Spleen (tissue), 11 donors: Measurements from ENCODE around the gene ITPR1. TPM values are rescaled to one million over a fixed set of nuclear protein-coding genes. Genes with fewer than 3 reads are reported as not detected.

Source experiments
- DNase-seq: peaks from one replicate; pipeline ENCODE4 v3.0.0-alpha.2; 2020
- H3K27ac ChIP-seq, 8 donors: fragments of 200-600 bp; sonication (generic) in 7 of 8; 1 replicate in 4 of 8; 2 replicates in 4 of 8; pipeline versions ENCODE4 v1.5.0 to v1.8.0; 2016 to 2021; ENCODE audit warnings: inconsistent platforms in 4 of 8, mild to moderate bottlenecking in 4 of 8, moderate library complexity in 1 of 8
- H3K27me3 ChIP-seq, 7 donors: fragments of 200-600 bp; sonication (generic) in 6 of 7; replicated peaks in 1 of 7; 1 replicate in 4 of 7; 2 replicates in 3 of 7; pipeline versions ENCODE4 v1.5.0 to v1.8.0; 2016 to 2021; ENCODE audit warnings: inconsistent platforms in 3 of 7, mild to moderate bottlenecking in 1 of 7
- H3K36me3 ChIP-seq, 6 donors: fragments of 200-600 bp; sonication (generic) in 5 of 6; 1 replicate in 4 of 6; 2 replicates in 2 of 6; pipeline versions ENCODE4 v1.5.0 to v1.8.0; 2016 to 2021; ENCODE audit warnings: inconsistent platforms in 2 of 6
- H3K4me1 ChIP-seq, 6 donors: fragments of 200-600 bp; sonication (generic) in 5 of 6; 1 replicate in 3 of 6; 2 replicates in 3 of 6; pipeline versions ENCODE4 v1.5.0 to v1.8.0; 2016 to 2021; ENCODE audit warnings: inconsistent platforms in 3 of 6
- H3K4me3 ChIP-seq, 8 donors: fragments of 200-600 bp; sonication (generic) in 7 of 8; 1 replicate in 4 of 8; 2 replicates in 4 of 8; pipeline versions ENCODE4 v1.5.0 to v1.8.0; 2016 to 2021; ENCODE audit warnings: inconsistent platforms in 4 of 8, mild to moderate bottlenecking in 4 of 8, moderate library complexity in 2 of 8
- H3K9me3 ChIP-seq, 8 donors: fragments of 200-600 bp; sonication (generic) in 7 of 8; 1 replicate in 4 of 8; 2 replicates in 4 of 8; pipeline versions ENCODE4 v1.5.0 to v1.8.0; 2016 to 2021; ENCODE audit warnings: inconsistent platforms in 4 of 8
- POLR2A ChIP-seq, 3 donors: fragments of 450-650 bp; IDR thresholded peaks; one replicate each; pipeline ENCODE4 v1.5.1; 2017; ENCODE audit warnings: antibody characterized with exemption in 3 of 3, mild to moderate bottlenecking in 1 of 3
- POLR2AphosphoS5 ChIP-seq, 3 donors: sonication (generic); formaldehyde crosslinking; IDR thresholded peaks; one replicate each; pipeline ENCODE4 v1.5.1; 2017; ENCODE audit warnings: antibody characterized with exemption in 3 of 3
- WGBS, 5 donors: extraction: QIAGEN DNeasy Blood & Tissue Kit in 3 of 5; methylation state at CpG; one replicate each; pipeline versions ENCODE4 v1.1.5 to v1.1.7; 2013 to 2018; 5-methylcytosine and 5-hydroxymethylcytosine counted together
- intact Hi-C: fragments of 100-400 bp; cut with DNase I; formaldehyde crosslinking; loops from one replicate; pipeline ENCODE4 v1.15.0; 2023; ENCODE audit warnings: low total_unique reads
- polyA plus RNA-seq, 3 donors: library from polyadenylated mRNA; stranded (reverse); fragments of 200-250 nt; gene quantifications; one replicate each; pipeline ENCODE4 v1.2.1, GENCODE V29; 2013
- total RNA-seq, 7 donors: library from RNA; depleted of rRNA in 3 of 7; stranded (reverse); fragments of >200 nt in 3 of 7; fragmentation: NEBNext Ultra II Directional in 4 of 7; extraction: Animal tissue kit (Norgen Biotek cat#: 25700) in 4 of 7; gene quantifications; one replicate each; pipeline versions ENCODE4 v1.1.0 to v1.2.1, GENCODE V29; 2016 to 2021
- TF ChIP-seq, protein P1 (sequence below), 11 experiments: fragments of 200-600 bp in 7 of 11; fragments of 450-650 bp in 4 of 11; sonication (generic) in 4 of 11; IDR thresholded peaks in 8 of 11; conservative IDR thresholded peaks in 3 of 11; 1 replicate in 7 of 11; 2 replicates in 4 of 11; pipeline versions ENCODE4 v1.4.0 to v1.8.0; 2016 to 2021; ENCODE audit warnings: antibody characterized with exemption in 11 of 11, inconsistent platforms in 4 of 11, mild to moderate bottlenecking in 1 of 11
- donor health status: healthy with polysubstance abuse.
- donor health status: DM: no; HTN: no; CAD: no; lungs with moderate emphysema.
- donor health status: DM: no; HTN: no; CAD: no.
- donor health status: Bipolar disorder and iron deficiency.
- donor health status: healthy.
- donor health status: DM: no; HTN: no; CAD: no.
- donor health status: DM: yes; HTN: yes; CAD: no.

Gene ITPR1
- total and polyA plus RNA-seq, 10 donors: 17.5 to 194 (median 129) TPM

DNA sequence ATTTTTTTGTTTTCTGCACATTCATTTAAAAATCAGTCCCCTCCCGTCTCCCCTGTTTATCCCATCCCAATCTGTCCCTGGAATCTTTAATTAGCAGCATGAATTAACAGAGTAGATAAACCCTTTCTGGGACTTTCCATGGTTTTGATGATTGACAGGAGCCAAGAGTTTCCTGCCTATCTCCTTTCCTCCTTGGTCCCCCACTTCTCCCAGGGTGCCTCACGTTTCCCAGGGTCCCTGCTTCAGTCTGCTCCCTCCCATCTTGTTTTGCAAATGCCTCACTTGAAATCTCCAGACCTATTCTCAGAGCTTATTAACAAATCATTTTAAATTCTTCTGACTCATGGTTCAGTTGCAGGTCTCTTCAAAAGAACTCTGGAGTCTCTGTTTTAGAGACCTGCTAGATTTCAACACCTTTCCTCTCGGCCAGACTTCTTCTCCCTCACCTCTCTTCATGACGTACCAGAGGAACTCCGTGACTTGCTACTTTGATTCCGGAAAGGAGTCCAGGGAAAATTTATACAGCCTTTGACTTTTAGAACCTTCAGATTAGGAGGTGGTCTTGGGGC, 238.5 kb downstream of the ITPR1 start:
- intact Hi-C loops: no loop called here
- TF ChIP-seq, protein P1, sequence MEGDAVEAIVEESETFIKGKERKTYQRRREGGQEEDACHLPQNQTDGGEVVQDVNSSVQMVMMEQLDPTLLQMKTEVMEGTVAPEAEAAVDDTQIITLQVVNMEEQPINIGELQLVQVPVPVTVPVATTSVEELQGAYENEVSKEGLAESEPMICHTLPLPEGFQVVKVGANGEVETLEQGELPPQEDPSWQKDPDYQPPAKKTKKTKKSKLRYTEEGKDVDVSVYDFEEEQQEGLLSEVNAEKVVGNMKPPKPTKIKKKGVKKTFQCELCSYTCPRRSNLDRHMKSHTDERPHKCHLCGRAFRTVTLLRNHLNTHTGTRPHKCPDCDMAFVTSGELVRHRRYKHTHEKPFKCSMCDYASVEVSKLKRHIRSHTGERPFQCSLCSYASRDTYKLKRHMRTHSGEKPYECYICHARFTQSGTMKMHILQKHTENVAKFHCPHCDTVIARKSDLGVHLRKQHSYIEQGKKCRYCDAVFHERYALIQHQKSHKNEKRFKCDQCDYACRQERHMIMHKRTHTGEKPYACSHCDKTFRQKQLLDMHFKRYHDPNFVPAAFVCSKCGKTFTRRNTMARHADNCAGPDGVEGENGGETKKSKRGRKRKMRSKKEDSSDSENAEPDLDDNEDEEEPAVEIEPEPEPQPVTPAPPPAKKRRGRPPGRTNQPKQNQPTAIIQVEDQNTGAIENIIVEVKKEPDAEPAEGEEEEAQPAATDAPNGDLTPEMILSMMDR (IDR thresholded peaks at IDR 0.05 in 8 of 11, conservative IDR thresholded peaks at IDR 0.05 in 3 of 11): no peak
- TF ChIP-seq POLR2A (IDR thresholded peaks at IDR 0.05): no peak
- no peak for TF ChIP-seq POLR2AphosphoS5 (IDR thresholded peaks at IDR 0.05)
- H3K9me3 ChIP-seq: no peaks in the 10 kb centered on the region
- DNase-seq: no peak
- WGBS, 5 donors: 66 to 91% (median 76%) methylated on average over 6 of the region's 6 CpGs
- peaks cover 0 to 6% (median under 1%) of the 10 kb centered on the region in 6 donors for H3K4me1 ChIP-seq
- H3K27ac ChIP-seq: no peak overlapping the region
- peaks cover 0 to 92% (median 22%) of the 10 kb centered on the region in 6 donors for H3K36me3 ChIP-seq
- H3K4me3 ChIP-seq: no peak overlapping the region
- no peaks in the 10 kb centered on the region for H3K27me3 ChIP-seq

DNA sequence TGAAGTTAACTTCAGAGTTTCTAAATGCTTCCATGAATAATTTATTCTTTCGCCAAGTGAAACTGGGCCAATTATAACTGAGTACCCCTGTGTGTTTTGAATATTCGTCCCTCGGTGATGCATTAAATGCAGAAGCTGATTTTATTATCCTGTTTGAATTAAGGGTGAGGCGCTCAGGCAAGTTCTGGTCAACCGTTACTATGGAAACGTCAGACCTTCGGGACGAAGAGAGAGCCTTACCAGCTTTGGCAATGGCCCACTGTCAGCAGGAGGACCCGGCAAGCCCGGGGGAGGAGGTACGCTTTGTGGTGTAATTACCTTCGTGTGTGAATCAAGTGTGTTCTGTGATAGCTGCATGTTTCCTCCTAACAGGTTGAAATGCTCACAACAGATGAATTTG, 239.8 kb downstream of the ITPR1 start:
- TF ChIP-seq, protein P1 (IDR thresholded peaks at IDR 0.05 in 8 of 11, conservative IDR thresholded peaks at IDR 0.05 in 3 of 11): no peak
- TF ChIP-seq POLR2A (IDR thresholded peaks at IDR 0.05): no peak
- TF ChIP-seq POLR2AphosphoS5 (IDR thresholded peaks at IDR 0.05): no peak
- Histone ChIP-seq H3K4me3 (no peak overlapping the region), H3K27me3 (no peaks in the 10 kb centered on the region), H3K36me3 (peaks cover 0 to 92% (median 25%) of the 10 kb centered on the region in 6 donors), H3K9me3 (no peaks in the 10 kb centered on the region), H3K27ac (no peak overlapping the region), H3K4me1 (peaks cover 0 to 19% (median 3%) of the 10 kb centered on the region in 6 donors)
- intact Hi-C loops: no loop called here
- 86 to 94% (median 91%) methylated on average over 12 of the region's 12 CpGs for WGBS, 5 donors
- no peak for DNase-seq

GRCh38 chr3:4734454-4734853, 241.3 kb downstream of the ITPR1 start:
- Histone ChIP-seq H3K4me3 (no peak overlapping the region), H3K4me1 (peaks cover 0 to 33% (median 6%) of the 10 kb centered on the region in 6 donors), H3K9me3 (no peaks in the 10 kb centered on the region), H3K36me3 (peaks cover 0 to 91% (median 19%) of the 10 kb centered on the region in 6 donors), H3K27ac (no peak overlapping the region), H3K27me3 (no peaks in the 10 kb centered on the region)
- intact Hi-C loops: no loop called here
- no peak for DNase-seq
- WGBS, 5 donors: 81 to 96% (median 92%) methylated on average over 2 of the region's 2 CpGs
- TF ChIP-seq, protein P1 (IDR thresholded peaks at IDR 0.05 in 8 of 11, conservative IDR thresholded peaks at IDR 0.05 in 3 of 11): no peak
- TF ChIP-seq POLR2A (IDR thresholded peaks at IDR 0.05) (no peak), POLR2AphosphoS5 (IDR thresholded peaks at IDR 0.05) (no peak)

DNA sequence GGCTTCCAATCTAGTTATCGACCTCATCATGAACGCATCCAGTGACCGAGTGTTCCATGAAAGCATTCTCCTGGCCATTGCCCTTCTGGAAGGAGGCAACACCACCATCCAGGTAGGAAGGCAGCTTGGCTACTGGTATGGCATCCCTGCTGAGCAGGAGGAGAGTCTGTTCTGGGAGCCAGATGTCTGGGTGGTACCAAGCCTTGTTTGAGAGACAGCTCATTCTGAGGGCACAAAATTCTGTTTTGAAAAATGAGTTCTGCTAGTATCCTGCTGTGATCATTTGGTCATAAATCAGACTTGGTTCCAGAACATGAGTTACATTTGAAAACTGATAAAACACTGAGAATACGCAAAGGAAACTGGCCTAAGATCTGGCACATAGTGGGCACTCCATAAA, 242.1 kb downstream of the ITPR1 start:
- no peak overlapping the region for H3K27ac ChIP-seq
- TF ChIP-seq POLR2A (IDR thresholded peaks at IDR 0.05) (no peak), POLR2AphosphoS5 (IDR thresholded peaks at IDR 0.05) (no peak)
- TF ChIP-seq, protein P1 (IDR thresholded peaks at IDR 0.05 in 8 of 11, conservative IDR thresholded peaks at IDR 0.05 in 3 of 11): no peak
- H3K27me3 ChIP-seq: no peaks in the 10 kb centered on the region
- no peak overlapping the region for H3K4me3 ChIP-seq
- intact Hi-C loops: no loop called here
- no peaks in the 10 kb centered on the region for H3K9me3 ChIP-seq
- peaks cover 0 to 41% (median 10%) of the 10 kb centered on the region in 6 donors for H3K4me1 ChIP-seq
- 91 to 96% (median 93%) methylated on average over 4 of the region's 4 CpGs for WGBS, 5 donors
- DNase-seq: no peak
- H3K36me3 ChIP-seq: peaks cover 0 to 91% (median 19%) of the 10 kb centered on the region in 6 donors
